Measurements from ENCODE around the gene PRKCA. TPM values are rescaled to one million over a fixed set of nuclear protein-coding genes. Genes with fewer than 3 reads are reported as not detected.

PRKCA gene
- polyA plus RNA-seq, 1 donor: 24.4 TPM

DNA sequence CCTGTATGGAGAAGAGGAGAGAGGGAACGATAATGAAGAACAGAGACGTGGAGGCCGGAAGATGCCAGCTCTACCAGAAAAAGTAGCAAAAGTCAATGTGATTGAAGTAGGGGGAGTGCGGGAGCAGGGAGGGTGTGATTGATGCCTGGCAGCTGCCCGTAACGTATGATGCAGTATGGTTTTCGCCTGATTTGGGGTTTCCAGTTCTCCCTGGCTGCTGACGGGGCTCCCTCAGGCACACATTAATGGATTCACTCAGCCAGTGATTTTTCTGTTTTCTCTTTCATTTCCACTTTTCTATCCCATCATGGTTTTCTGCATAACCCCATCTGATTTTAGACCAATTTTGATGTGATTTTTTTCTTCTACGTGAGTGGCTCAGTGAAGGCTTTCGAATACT, 62.1 kb downstream of the PRKCA start:
- Histone ChIP-seq H3K9me3 (ENCODE audit: control insufficient read depth, low read depth, low read length) (peaks cover 2% of the 10 kb centered on the region), H3K27ac (ENCODE audit: low read length) (no peak overlapping the region), H3K4me3 (ENCODE audit: low read length) (no peak overlapping the region), H3K27me3 (ENCODE audit: control insufficient read depth, insufficient read depth, low read length) (no peaks in the 10 kb centered on the region), H3K36me3 (ENCODE audit: control insufficient read depth, insufficient read depth, low read length) (no peaks in the 10 kb centered on the region), H3K4me1 (ENCODE audit: control insufficient read depth, insufficient read depth, low read length) (peaks cover 12% of the 10 kb centered on the region)
- no peak for DNase-seq
- 100% methylated on average over 5 of the region's 10 CpGs for WGBS (ENCODE audit: insufficient coverage, low lambda C conversion rate)

GRCh38 chr17:66364990-66365490, 62.6 kb downstream of the PRKCA start:
- Histone ChIP-seq H3K4me3 (ENCODE audit: low read length) (no peak overlapping the region), H3K27ac (ENCODE audit: low read length) (no peak overlapping the region), H3K4me1 (ENCODE audit: control insufficient read depth, insufficient read depth, low read length) (peaks cover 14% of the 10 kb centered on the region), H3K27me3 (ENCODE audit: control insufficient read depth, insufficient read depth, low read length) (no peaks in the 10 kb centered on the region), H3K36me3 (ENCODE audit: control insufficient read depth, insufficient read depth, low read length) (no peaks in the 10 kb centered on the region), H3K9me3 (ENCODE audit: control insufficient read depth, low read depth, low read length) (peaks cover 2% of the 10 kb centered on the region)
- WGBS (ENCODE audit: insufficient coverage, low lambda C conversion rate): no CpG with 5 or more reads among the region's 4 CpGs
- no peak for DNase-seq

- H3K36me3 ChIP-seq (ENCODE audit: control insufficient read depth, insufficient read depth, low read length): no peaks in the 10 kb centered on the region
- no peak overlapping the region for H3K4me3 ChIP-seq (ENCODE audit: low read length)
- WGBS (ENCODE audit: insufficient coverage, low lambda C conversion rate): 0% methylated on average over 1 of the region's 2 CpGs
- peaks cover 2% of the 10 kb centered on the region for H3K9me3 ChIP-seq (ENCODE audit: control insufficient read depth, low read depth, low read length)
- DNase-seq: peak in 1 of 2 donors; percentile 49
- H3K4me1 ChIP-seq (ENCODE audit: control insufficient read depth, insufficient read depth, low read length): peaks cover 17% of the 10 kb centered on the region
- H3K27ac ChIP-seq (ENCODE audit: low read length): no peak overlapping the region
- no peaks in the 10 kb centered on the region for H3K27me3 ChIP-seq (ENCODE audit: control insufficient read depth, insufficient read depth, low read length)
Observed at GRCh38 chr17:66365903-66366302, 63.5 kb downstream of the PRKCA start.

DNA sequence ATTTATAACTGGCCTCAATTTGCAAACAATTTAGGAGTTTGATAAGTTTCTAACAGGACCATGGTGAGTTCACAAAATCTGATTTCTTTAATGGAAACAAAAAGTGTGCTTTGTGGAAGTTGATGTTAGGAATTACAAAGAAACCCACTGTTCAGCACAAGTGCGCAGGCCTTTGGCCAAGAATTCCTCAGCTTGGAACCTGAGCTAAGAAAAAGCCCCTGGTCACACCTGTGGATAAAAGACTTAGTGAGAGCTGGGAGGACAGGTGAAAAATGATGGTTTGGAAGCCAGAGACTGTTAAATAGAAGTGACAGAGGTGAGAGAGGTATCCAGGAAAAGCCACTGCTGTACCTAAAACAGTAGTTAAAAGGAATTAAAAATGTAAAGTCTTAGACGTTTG, 64.7 kb downstream of the PRKCA start:
- Histone ChIP-seq H3K27me3 (ENCODE audit: control insufficient read depth, insufficient read depth, low read length) (no peaks in the 10 kb centered on the region), H3K4me1 (ENCODE audit: control insufficient read depth, insufficient read depth, low read length) (peaks cover 17% of the 10 kb centered on the region), H3K4me3 (ENCODE audit: low read length) (no peak overlapping the region), H3K9me3 (ENCODE audit: control insufficient read depth, low read depth, low read length) (peaks cover 2% of the 10 kb centered on the region), H3K27ac (ENCODE audit: low read length) (no peak overlapping the region), H3K36me3 (ENCODE audit: control insufficient read depth, insufficient read depth, low read length) (no peaks in the 10 kb centered on the region)
- 100% methylated on average over 1 of the region's 2 CpGs for WGBS (ENCODE audit: insufficient coverage, low lambda C conversion rate)
- DNase-seq: no peak

- peak; percentile 40 to 78 for DNase-seq
- Histone ChIP-seq H3K4me3 (ENCODE audit: low read length) (no peak overlapping the region), H3K27me3 (ENCODE audit: control insufficient read depth, insufficient read depth, low read length) (no peaks in the 10 kb centered on the region), H3K27ac (ENCODE audit: low read length) (no peak overlapping the region), H3K9me3 (ENCODE audit: control insufficient read depth, low read depth, low read length) (peaks cover 2% of the 10 kb centered on the region), H3K36me3 (ENCODE audit: control insufficient read depth, insufficient read depth, low read length) (no peaks in the 10 kb centered on the region), H3K4me1 (ENCODE audit: control insufficient read depth, insufficient read depth, low read length) (peaks cover 28% of the 10 kb centered on the region)
- WGBS (ENCODE audit: insufficient coverage, low lambda C conversion rate): 100% methylated on average over 1 of the region's 4 CpGs
Observed at GRCh38 chr17:66369830-66370229, 67.4 kb downstream of the PRKCA start.

DNA sequence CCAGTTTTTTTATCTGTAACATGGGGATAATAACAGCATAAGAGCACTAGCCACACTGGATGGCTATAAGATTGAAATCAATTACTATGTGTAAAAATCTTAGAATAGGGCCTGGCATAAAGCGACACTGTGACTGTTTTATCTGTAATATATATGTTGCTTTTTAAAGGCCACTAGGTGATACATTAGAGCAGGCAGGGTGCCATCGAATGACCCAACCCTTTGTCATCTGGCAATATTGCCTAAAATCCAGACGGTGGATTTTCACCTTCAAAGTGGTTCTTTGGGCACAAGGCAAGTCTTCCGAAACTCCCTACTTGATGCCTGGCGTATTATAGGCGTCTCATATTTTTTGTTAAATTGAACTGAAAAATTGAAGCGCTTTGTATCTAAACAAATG, 69.1 kb downstream of the PRKCA start:
- WGBS (ENCODE audit: insufficient coverage, low lambda C conversion rate): 100% methylated on average over 1 of the region's 7 CpGs
- no peak for DNase-seq
- no peak overlapping the region for H3K4me3 ChIP-seq (ENCODE audit: low read length)
- peaks cover 32% of the 10 kb centered on the region for H3K4me1 ChIP-seq (ENCODE audit: control insufficient read depth, insufficient read depth, low read length)
- H3K36me3 ChIP-seq (ENCODE audit: control insufficient read depth, insufficient read depth, low read length): no peaks in the 10 kb centered on the region
- H3K27ac ChIP-seq (ENCODE audit: low read length): no peak overlapping the region
- H3K27me3 ChIP-seq (ENCODE audit: control insufficient read depth, insufficient read depth, low read length): no peaks in the 10 kb centered on the region
- peaks cover 2% of the 10 kb centered on the region for H3K9me3 ChIP-seq (ENCODE audit: control insufficient read depth, low read depth, low read length)

- no peaks in the 10 kb centered on the region for H3K27me3 ChIP-seq (ENCODE audit: control insufficient read depth, insufficient read depth, low read length)
- H3K27ac ChIP-seq (ENCODE audit: low read length): no peak overlapping the region
- H3K9me3 ChIP-seq (ENCODE audit: control insufficient read depth, low read depth, low read length): peaks cover 2% of the 10 kb centered on the region
- H3K4me1 ChIP-seq (ENCODE audit: control insufficient read depth, insufficient read depth, low read length): peaks cover 32% of the 10 kb centered on the region
- no peak overlapping the region for H3K4me3 ChIP-seq (ENCODE audit: low read length)
- DNase-seq: no peak
- H3K36me3 ChIP-seq (ENCODE audit: control insufficient read depth, insufficient read depth, low read length): no peaks in the 10 kb centered on the region
- no CpG with 5 or more reads among the region's 5 CpGs for WGBS (ENCODE audit: insufficient coverage, low lambda C conversion rate)
Observed at GRCh38 chr17:66372182-66372581, 69.8 kb downstream of the PRKCA start.

- H3K36me3 ChIP-seq (ENCODE audit: control insufficient read depth, insufficient read depth, low read length): no peaks in the 10 kb centered on the region
- no peak overlapping the region for H3K4me3 ChIP-seq (ENCODE audit: low read length)
- H3K27ac ChIP-seq (ENCODE audit: low read length): no peak overlapping the region
- WGBS (ENCODE audit: insufficient coverage, low lambda C conversion rate): no CpG with 5 or more reads among the region's 3 CpGs
- no peak for DNase-seq
- no peaks in the 10 kb centered on the region for H3K27me3 ChIP-seq (ENCODE audit: control insufficient read depth, insufficient read depth, low read length)
- H3K9me3 ChIP-seq (ENCODE audit: control insufficient read depth, low read depth, low read length): peaks cover 2% of the 10 kb centered on the region
- peaks cover 32% of the 10 kb centered on the region for H3K4me1 ChIP-seq (ENCODE audit: control insufficient read depth, insufficient read depth, low read length)
Observed at GRCh38 chr17:66373079-66373478, 70.7 kb downstream of the PRKCA start.

DNA sequence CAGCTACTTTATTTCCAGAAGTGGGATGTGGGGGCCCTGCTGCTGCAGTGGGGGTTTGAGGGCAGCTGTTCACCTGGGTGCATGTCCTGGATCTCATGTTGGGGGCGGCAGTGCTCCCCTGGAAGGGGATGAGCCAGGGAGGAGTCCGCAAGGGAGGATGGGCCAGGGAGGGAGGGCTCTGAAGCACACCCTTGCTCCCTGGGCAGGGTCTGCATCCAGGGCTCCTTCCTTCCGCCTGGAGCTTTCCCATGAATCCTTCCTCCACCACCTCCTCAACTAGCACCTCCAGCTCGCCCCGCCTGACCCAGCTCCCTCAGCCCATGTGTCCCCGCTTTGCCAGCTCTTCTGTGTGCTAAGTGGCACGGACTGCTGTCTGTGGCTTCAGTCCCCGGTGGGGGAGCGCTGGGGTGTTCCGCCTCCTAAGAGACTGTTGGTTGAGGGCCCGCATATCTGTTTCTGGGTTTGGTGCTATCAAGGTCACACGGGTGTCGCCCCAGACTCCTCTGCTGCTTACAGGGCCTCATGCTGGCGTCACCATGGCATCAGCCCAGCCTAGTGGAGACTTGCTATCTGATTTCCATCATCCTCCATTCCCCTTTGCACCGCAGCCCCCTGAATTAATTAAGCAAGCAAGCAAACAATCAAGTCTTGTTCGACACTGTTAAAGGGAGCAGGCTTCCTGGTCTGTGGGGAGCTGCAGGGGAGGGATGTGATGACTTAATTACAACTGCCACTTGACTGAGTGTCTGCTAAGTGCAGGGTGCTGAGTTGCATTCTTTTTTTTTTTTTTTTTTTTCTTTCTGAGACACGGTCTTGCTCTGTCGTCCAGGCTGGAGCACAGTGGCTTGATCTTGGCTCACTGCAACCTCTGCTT, 71.8 kb downstream of the PRKCA start:
- Histone ChIP-seq H3K36me3 (ENCODE audit: control insufficient read depth, insufficient read depth, low read length) (no peaks in the 10 kb centered on the region), H3K27me3 (ENCODE audit: control insufficient read depth, insufficient read depth, low read length) (no peaks in the 10 kb centered on the region), H3K9me3 (ENCODE audit: control insufficient read depth, low read depth, low read length) (peaks cover 1% of the 10 kb centered on the region), H3K4me1 (ENCODE audit: control insufficient read depth, insufficient read depth, low read length) (peaks cover 32% of the 10 kb centered on the region), H3K4me3 (ENCODE audit: low read length) (no peak overlapping the region), H3K27ac (ENCODE audit: low read length) (peak overlapping the region; percentile 23)
- no CpG with 5 or more reads among the region's 18 CpGs for WGBS (ENCODE audit: insufficient coverage, low lambda C conversion rate)
- peak; percentile 68 to 84 for DNase-seq

- Histone ChIP-seq H3K27ac (ENCODE audit: low read length) (peak overlapping the region; percentile 19), H3K4me1 (ENCODE audit: control insufficient read depth, insufficient read depth, low read length) (peaks cover 27% of the 10 kb centered on the region), H3K36me3 (ENCODE audit: control insufficient read depth, insufficient read depth, low read length) (no peaks in the 10 kb centered on the region), H3K9me3 (ENCODE audit: control insufficient read depth, low read depth, low read length) (no peaks in the 10 kb centered on the region), H3K27me3 (ENCODE audit: control insufficient read depth, insufficient read depth, low read length) (no peaks in the 10 kb centered on the region), H3K4me3 (ENCODE audit: low read length) (no peak overlapping the region)
- peak in 1 of 2 donors; percentile 62 for DNase-seq
- WGBS (ENCODE audit: insufficient coverage, low lambda C conversion rate): 58% methylated on average over 3 of the region's 8 CpGs
Observed at GRCh38 chr17:66375121-66375520, 72.7 kb downstream of the PRKCA start.

All from large intestine (tissue), 3 donors.